T1000 (cell line): ENCODE results near the gene TTYH2.

Experiments used
- DNase-seq: peaks from one replicate; lab custom pipeline; 2025; ENCODE audit warnings: mixed read lengths; lab: John Stamatoyannopoulos, UW

TTYH2 gene

GRCh38 chr17:74295625-74296547 is 82.5 kb downstream of the TTYH2 start:
- no peak for DNase-seq

- no peak for DNase-seq
These were observed 83.2 kb downstream of the TTYH2 start for GRCh38 chr17:74296548-74296936.

GRCh38 chr17:74297941-74298340 is 84.6 kb downstream of the TTYH2 start:
- DNase-seq = no peak

GRCh38 chr17:74298778-74299177 is 85.4 kb downstream of the TTYH2 start:
- no peak for DNase-seq

GRCh38 chr17:74299226-74300009 is 86.0 kb downstream of the TTYH2 start:
- DNase-seq = no peak

GRCh38 chr17:74303305-74303704 is 89.9 kb downstream of the TTYH2 start:
- no peak for DNase-seq

- no peak for DNase-seq
These were observed 90.8 kb downstream of the TTYH2 start for GRCh38 chr17:74304184-74304583.

GRCh38 chr17:74305865-74306654 is 92.7 kb downstream of the TTYH2 start:
- DNase-seq = no peak

GRCh38 chr17:74307984-74308773 is 94.8 kb downstream of the TTYH2 start:
- no peak for DNase-seq

GRCh38 chr17:74309902-74310301 is 96.5 kb downstream of the TTYH2 start:
- no peak for DNase-seq
